Naive thymus-derived CD4-positive, alpha-beta T cell (primary cell): ENCODE results near the gene CNOT4. TPM values are rescaled to one million over a fixed set of nuclear protein-coding genes. Genes with fewer than 3 reads are reported as not detected.

Source experiments
- ATAC-seq: fragments of 150-1000 bp; cut with Tn5 transposase; 2 replicates; pipeline ENCODE4 v1.10.0; 2021; ENCODE audit warnings: mild to moderate bottlenecking, moderate library complexity
- CTCF ChIA-PET: fragments of 350-600 bp; sonication (Branson Sonifier 250); formaldehyde crosslinking; loops from one replicate; lab custom pipeline; 2021; ENCODE audit warnings: antibody characterized with exemption; lab: Charles Lee
- POLR2A ChIA-PET: fragments of 350-600 bp; sonication (Branson Sonifier 250); formaldehyde crosslinking; loops from one replicate; lab custom pipeline; 2021; ENCODE audit warnings: antibody characterized with exemption, inconsistent platforms; lab: Charles Lee
- DNase-seq, 9 donors: peaks; one replicate each; pipeline versions ENCODE4 v3.0.0 to v3.0.0-alpha.2; 2020 to 2022; ENCODE audit warnings: mixed read lengths in 1 of 9
- H3K27ac ChIP-seq: one replicate; pipeline ENCODE4 v1.7.0; 2013; ENCODE audit warnings: mild to moderate bottlenecking, low read depth, low read length, moderate library complexity
- H3K27me3 ChIP-seq, 2 donors: one replicate each; pipeline ENCODE4 v1.7.0; 2013; ENCODE audit warnings: low read length in 2 of 2, mild to moderate bottlenecking in 2 of 2, moderate library complexity in 2 of 2; ENCODE audit not compliant: control insufficient read depth in 2 of 2, insufficient read depth in 2 of 2
- H3K36me3 ChIP-seq, 3 experiments: 1 replicate in 2 of 3; 2 replicates in 1 of 3; pipeline ENCODE4 v1.7.0; 2013; ENCODE audit warnings: low read length in 3 of 3, mild to moderate bottlenecking in 3 of 3, moderate library complexity in 1 of 3; ENCODE audit not compliant: insufficient read depth in 3 of 3, control insufficient read depth in 2 of 3
- H3K4me1 ChIP-seq, 2 donors: one replicate each; pipeline ENCODE4 v1.7.0; 2013; ENCODE audit warnings: low read length in 2 of 2, mild to moderate bottlenecking in 2 of 2, moderate library complexity in 1 of 2; ENCODE audit not compliant: control insufficient read depth in 2 of 2, insufficient read depth in 2 of 2
- H3K4me3 ChIP-seq: 2 replicates; pipeline ENCODE4 v1.7.0; 2013; ENCODE audit warnings: mild to moderate bottlenecking, low read length
- H3K9me3 ChIP-seq, 3 experiments: 1 replicate in 2 of 3; 2 replicates in 1 of 3; pipeline ENCODE4 v1.7.0; 2013; ENCODE audit warnings: low read length in 3 of 3; ENCODE audit not compliant: control insufficient read depth in 2 of 3
- H3K27ac Mint-ChIP-seq, 9 donors: one replicate each; pipeline ENCODE4 v1.8.0; 2020 to 2022; ENCODE audit warnings: mixed read lengths in 9 of 9, mild to moderate bottlenecking in 8 of 9, moderate library complexity in 5 of 9, inconsistent platforms in 2 of 9
- H3K27me3 Mint-ChIP-seq, 5 donors: one replicate each; pipeline ENCODE4 v1.8.0; 2021 to 2022; ENCODE audit warnings: mixed read lengths in 5 of 5, mild to moderate bottlenecking in 1 of 5
- H3K36me3 Mint-ChIP-seq, 5 donors: one replicate each; pipeline ENCODE4 v1.8.0; 2020 to 2022; ENCODE audit warnings: mixed read lengths in 5 of 5, mild to moderate bottlenecking in 3 of 5, inconsistent platforms in 1 of 5
- H3K4me1 Mint-ChIP-seq, 7 donors: one replicate each; pipeline ENCODE4 v1.8.0; 2020 to 2022; ENCODE audit warnings: mixed read lengths in 7 of 7, mild to moderate bottlenecking in 3 of 7, inconsistent platforms in 1 of 7
- H3K4me3 Mint-ChIP-seq, 10 donors: one replicate each; pipeline ENCODE4 v1.8.0; 2020 to 2022; ENCODE audit warnings: mild to moderate bottlenecking in 10 of 10, mixed read lengths in 10 of 10, moderate library complexity in 6 of 10, inconsistent platforms in 2 of 10
- H3K9me3 Mint-ChIP-seq, 11 donors: one replicate each; pipeline ENCODE4 v1.8.0; 2020 to 2022; ENCODE audit warnings: mixed read lengths in 11 of 11, mild to moderate bottlenecking in 4 of 11, inconsistent platforms in 1 of 11, moderate library complexity in 1 of 11
- intact Hi-C, 2 donors: fragments of 100-400 bp; cut with micrococcal nuclease; formaldehyde crosslinking; loops; one replicate each; pipeline ENCODE4 v1.15.1; 2023
- polyA plus RNA-seq, 2 donors: library from polyadenylated mRNA; unstranded; fragments of 300-500 nt; fragmentation: Illumina TruSeq; gene quantifications; one replicate each; pipeline ENCODE4 v1.2.3, GENCODE V29; 2021
- total RNA-seq, 6 experiments: library from RNA in 5 of 6; stranded (reverse) in 5 of 6; gene quantifications; 1 replicate in 5 of 6; 2 replicates in 1 of 6; pipeline ENCODE4 v1.2.3 and lab custom pipeline; 2021 to 2026

The CNOT4 gene
- total and polyA plus RNA-seq, 7 experiments from 2014 or later, result 15.5 to 39.4 (median 36.3) TPM

DNA sequence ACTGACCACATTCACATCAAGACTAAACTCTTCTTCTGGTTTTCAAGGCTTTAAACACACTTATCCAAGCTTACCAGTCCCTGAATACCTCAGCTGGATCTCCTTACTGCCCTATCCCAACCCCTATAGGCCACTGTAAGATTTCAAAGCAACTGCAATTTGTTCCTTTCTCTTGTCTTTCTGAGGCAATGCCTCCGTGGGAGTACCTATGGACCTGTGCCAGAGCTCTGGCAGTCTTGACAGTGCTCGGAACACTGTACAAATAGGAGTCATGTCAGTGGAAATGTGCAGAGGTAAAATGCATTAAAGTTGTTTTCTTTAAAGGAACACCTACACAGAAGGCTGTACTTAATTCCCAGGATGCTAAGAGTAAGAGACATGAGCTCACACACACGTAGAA lies 124.7 kb downstream of the CNOT4 start:
- ChIA-PET CTCF (no interaction called here), POLR2A (no interaction called here)
- Histone ChIP-seq H3K27me3 (no peaks in the 10 kb centered on the region), H3K9me3 (no peaks in the 10 kb centered on the region), H3K36me3 (peaks cover 0 to 5% (median 0%) of the 10 kb centered on the region in 3 experiments), H3K4me3 (no peak overlapping the region), H3K27ac (no peak overlapping the region), H3K4me1 (no peaks in the 10 kb centered on the region)
- Mint-ChIP-seq H3K36me3 (peaks cover 0 to 15% (median 2%) of the 10 kb centered on the region in 5 donors), H3K4me3 (no peak overlapping the region), H3K9me3 (no peaks in the 10 kb centered on the region), H3K27ac (no peak overlapping the region), H3K27me3 (no peaks in the 10 kb centered on the region), H3K4me1 (no peaks in the 10 kb centered on the region)
- no peak for DNase-seq
- ATAC-seq, result no peak
- intact Hi-C loops, result no loop called here

DNA sequence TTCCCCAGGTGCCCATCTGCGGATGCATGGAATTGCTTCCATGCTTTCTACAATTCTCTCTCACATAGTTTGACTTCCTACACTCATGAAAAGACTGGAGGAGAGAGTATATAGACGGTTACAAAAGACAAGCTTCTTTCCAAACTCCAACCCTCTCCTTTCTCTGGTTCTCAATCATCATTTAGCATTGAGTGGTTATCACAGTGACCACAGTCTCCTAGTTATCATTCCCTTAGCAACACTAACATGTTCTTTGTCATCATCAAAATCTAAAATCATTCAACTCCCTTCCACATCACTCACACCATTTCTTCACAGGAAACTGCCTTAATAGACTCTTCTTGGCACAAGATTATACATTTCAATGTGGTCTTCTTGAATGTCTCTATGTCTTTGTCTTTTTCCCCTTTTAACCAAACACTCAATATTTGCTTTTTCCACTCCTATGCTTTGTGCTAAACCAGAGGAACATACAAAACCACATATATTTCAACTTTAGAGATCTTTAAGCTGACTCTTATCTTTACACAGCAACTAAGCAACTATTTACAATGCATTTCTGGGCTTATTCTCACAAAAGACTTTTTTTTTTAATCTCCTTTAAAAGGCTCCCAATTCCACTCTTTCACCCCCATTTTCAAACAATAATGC lies 126.3 kb downstream of the CNOT4 start:
- Mint-ChIP-seq H3K9me3 (no peaks in the 10 kb centered on the region), H3K4me3 (no peak overlapping the region), H3K27ac (no peak overlapping the region), H3K27me3 (no peaks in the 10 kb centered on the region), H3K4me1 (no peaks in the 10 kb centered on the region), H3K36me3 (peaks cover 0 to 8% (median 1%) of the 10 kb centered on the region in 5 donors)
- intact Hi-C loops, result no loop called here
- H3K27ac ChIP-seq, result no peak overlapping the region
- no peaks in the 10 kb centered on the region for H3K4me1 ChIP-seq
- H3K4me3 ChIP-seq, result no peak overlapping the region
- H3K9me3 ChIP-seq, result no peaks in the 10 kb centered on the region
- DNase-seq (no peak), ATAC-seq (no peak)
- ChIA-PET CTCF (no interaction called here), POLR2A (interaction anchor here (0.6 kb wide), 1 partner anchor 176 kb away, joined by 3 read pairs; no protein-coding TSS in a partner anchor)
- peaks cover 0 to 4% (median 0%) of the 10 kb centered on the region in 3 experiments for H3K36me3 ChIP-seq
- H3K27me3 ChIP-seq, result no peaks in the 10 kb centered on the region

DNA sequence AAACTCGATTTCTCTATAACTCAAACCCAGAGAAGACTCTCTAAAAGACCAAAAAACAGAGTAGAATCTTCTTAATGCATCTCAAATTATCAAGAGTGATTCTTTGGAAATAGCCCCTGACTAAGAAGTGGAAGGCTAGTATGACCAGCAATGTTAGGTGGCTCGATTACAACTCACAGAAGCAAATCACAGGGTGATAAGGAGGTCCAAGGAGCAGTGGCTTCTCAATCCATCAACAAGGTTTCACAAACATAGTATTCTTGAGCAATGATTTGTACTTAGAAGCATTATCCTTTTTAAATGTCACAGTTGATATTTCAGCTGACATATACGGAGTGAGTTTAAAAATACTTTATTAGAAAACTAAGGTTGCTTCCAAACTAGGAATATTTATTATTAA lies 127.7 kb downstream of the CNOT4 start:
- H3K4me1 Mint-ChIP-seq, result no peaks in the 10 kb centered on the region
- peaks cover 0 to 4% (median 0%) of the 10 kb centered on the region in 5 donors for H3K36me3 Mint-ChIP-seq
- no peak overlapping the region for H3K4me3 ChIP-seq
- H3K27me3 Mint-ChIP-seq, result no peaks in the 10 kb centered on the region
- ChIA-PET CTCF (no interaction called here), POLR2A (no interaction called here)
- no peaks in the 10 kb centered on the region for H3K4me1 ChIP-seq
- H3K27ac ChIP-seq, result no peak overlapping the region
- H3K36me3 ChIP-seq, result no peaks in the 10 kb centered on the region
- no peak overlapping the region for H3K4me3 Mint-ChIP-seq
- no peak overlapping the region for H3K27ac Mint-ChIP-seq
- no peaks in the 10 kb centered on the region for H3K9me3 ChIP-seq
- intact Hi-C loops, result no loop called here
- ATAC-seq, result no peak
- H3K27me3 ChIP-seq, result no peaks in the 10 kb centered on the region
- DNase-seq, result no peak
- no peaks in the 10 kb centered on the region for H3K9me3 Mint-ChIP-seq

DNA sequence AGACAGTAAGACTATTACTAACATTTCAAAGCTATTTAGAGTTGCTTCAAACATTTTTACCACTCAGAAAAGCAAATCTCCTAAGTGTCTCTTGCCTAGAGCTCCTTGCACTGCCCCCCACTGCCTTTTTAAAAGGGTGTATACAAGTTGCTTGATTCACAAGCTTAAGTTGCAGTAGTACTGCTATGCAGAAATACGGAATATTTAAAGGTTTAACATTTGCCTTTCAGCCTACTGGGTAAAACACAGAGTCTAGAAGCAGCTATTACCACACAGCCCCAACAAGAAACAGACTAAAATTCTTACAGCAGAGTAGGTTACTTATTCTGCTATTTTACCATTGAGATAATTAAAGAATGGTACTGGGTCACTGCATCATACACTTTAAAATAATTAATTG lies 128.5 kb downstream of the CNOT4 start:
- ATAC-seq (no peak), DNase-seq (no peak)
- ChIA-PET CTCF (no interaction called here), POLR2A (no interaction called here)
- no peaks in the 10 kb centered on the region for H3K36me3 ChIP-seq
- intact Hi-C loops, result no loop called here
- H3K4me3 ChIP-seq, result no peak overlapping the region
- Mint-ChIP-seq H3K9me3 (no peaks in the 10 kb centered on the region), H3K27ac (no peak overlapping the region), H3K4me3 (no peak overlapping the region), H3K36me3 (peaks cover 0 to 4% (median 0%) of the 10 kb centered on the region in 5 donors), H3K27me3 (no peaks in the 10 kb centered on the region), H3K4me1 (no peaks in the 10 kb centered on the region)
- no peaks in the 10 kb centered on the region for H3K27me3 ChIP-seq
- H3K9me3 ChIP-seq, result no peaks in the 10 kb centered on the region
- no peak overlapping the region for H3K27ac ChIP-seq
- H3K4me1 ChIP-seq, result no peaks in the 10 kb centered on the region

DNA sequence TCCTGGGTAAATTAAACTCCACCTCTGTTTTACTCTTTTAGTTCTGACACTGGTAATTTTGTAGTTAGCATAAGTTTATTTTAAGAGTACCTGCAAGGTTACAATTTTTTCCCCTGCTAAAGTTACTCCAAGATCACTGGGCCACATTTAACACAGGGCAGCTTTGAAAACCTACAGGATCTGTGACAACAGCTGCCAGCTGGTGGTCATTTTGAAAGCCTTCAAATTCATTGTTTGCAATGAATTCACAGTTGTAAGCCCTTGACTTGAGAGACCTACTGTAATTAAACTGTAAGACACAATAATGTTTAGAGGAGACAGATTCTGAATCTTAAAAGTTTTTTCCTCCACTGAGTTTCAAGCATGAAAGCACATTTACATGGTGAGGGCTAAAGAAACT lies 129.6 kb downstream of the CNOT4 start:
- no peaks in the 10 kb centered on the region for H3K4me1 ChIP-seq
- H3K4me3 Mint-ChIP-seq, result no peak overlapping the region
- intact Hi-C loops, result no loop called here
- H3K27me3 ChIP-seq, result no peaks in the 10 kb centered on the region
- no peak overlapping the region for H3K27ac ChIP-seq
- H3K9me3 Mint-ChIP-seq, result no peaks in the 10 kb centered on the region
- ATAC-seq, result no peak
- H3K36me3 Mint-ChIP-seq, result no peaks in the 10 kb centered on the region
- DNase-seq, result no peak
- H3K27me3 Mint-ChIP-seq, result no peaks in the 10 kb centered on the region
- ChIA-PET POLR2A (no interaction called here), CTCF (no interaction called here)
- no peaks in the 10 kb centered on the region for H3K4me1 Mint-ChIP-seq
- H3K9me3 ChIP-seq, result no peaks in the 10 kb centered on the region
- no peak overlapping the region for H3K27ac Mint-ChIP-seq
- no peak overlapping the region for H3K4me3 ChIP-seq
- H3K36me3 ChIP-seq, result no peaks in the 10 kb centered on the region

DNA sequence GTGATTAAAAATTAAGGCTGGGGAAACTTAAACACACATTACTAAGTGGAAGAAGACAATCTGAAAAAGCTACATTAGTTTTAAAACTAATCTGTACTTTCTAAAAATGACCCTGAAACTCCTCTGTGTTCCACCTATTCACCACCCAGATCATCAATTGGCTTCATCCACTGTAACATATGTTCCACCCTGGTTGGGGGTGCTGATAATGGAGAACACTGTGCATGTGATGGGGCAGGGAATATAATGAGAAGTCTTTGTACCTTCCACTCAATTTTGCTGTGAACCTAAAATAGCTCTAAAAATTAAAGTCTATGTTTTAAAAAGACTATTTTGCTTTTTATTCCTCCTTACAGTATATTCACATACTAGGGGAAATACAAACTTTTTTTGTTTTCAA lies 132.7 kb downstream of the CNOT4 start:
- H3K27ac ChIP-seq, result no peak overlapping the region
- no peaks in the 10 kb centered on the region for H3K36me3 ChIP-seq
- ChIA-PET POLR2A (no interaction called here), CTCF (no interaction called here)
- H3K4me1 ChIP-seq, result no peaks in the 10 kb centered on the region
- no peak overlapping the region for H3K4me3 ChIP-seq
- H3K27me3 ChIP-seq, result no peaks in the 10 kb centered on the region
- DNase-seq (no peak), ATAC-seq (no peak)
- no peak overlapping the region for H3K4me3 Mint-ChIP-seq
- H3K36me3 Mint-ChIP-seq, result peaks cover 0 to 5% (median under 1%) of the 10 kb centered on the region in 5 donors
- no peaks in the 10 kb centered on the region for H3K9me3 ChIP-seq
- H3K4me1 Mint-ChIP-seq, result peaks cover 0 to 11% (median 0%) of the 10 kb centered on the region in 7 donors
- H3K27ac Mint-ChIP-seq, result no peak overlapping the region
- H3K27me3 Mint-ChIP-seq, result no peaks in the 10 kb centered on the region
- intact Hi-C loops, result no loop called here
- no peaks in the 10 kb centered on the region for H3K9me3 Mint-ChIP-seq
